WTC11 (cell line): ENCODE data around the gene KRTAP21-2.

Source experiments
- CBFB ChIP-seq: sonication (generic); formaldehyde crosslinking; IDR thresholded peaks from 2 replicates; pipeline ENCODE4 v1.8.1; 2022; ENCODE audit warnings: mild to moderate bottlenecking, low read depth, missing genetic modification reagents
- CREB1 ChIP-seq: sonication (generic); formaldehyde crosslinking; IDR thresholded peaks from 2 replicates; pipeline ENCODE4 v1.8.0; 2023; ENCODE audit warnings: mild to moderate bottlenecking, missing genetic modification reagents
- CTCF ChIP-seq: fragments of 200-600 bp; IDR thresholded peaks from 2 replicates; pipeline ENCODE4 v1.8.0; 2022; ENCODE audit warnings: antibody characterized with exemption
- E2F1 ChIP-seq: sonication (generic); formaldehyde crosslinking; IDR thresholded peaks from 2 replicates; pipeline ENCODE4 v1.8.0; 2022; ENCODE audit warnings: mild to moderate bottlenecking, missing genetic modification reagents
- ELF4 ChIP-seq: sonication (generic); formaldehyde crosslinking; IDR thresholded peaks from 2 replicates; pipeline ENCODE4 v1.8.1; 2022; ENCODE audit warnings: low read depth, mild to moderate bottlenecking, moderate library complexity, missing genetic modification reagents
- FOXJ3 ChIP-seq: sonication (generic); formaldehyde crosslinking; IDR thresholded peaks from 2 replicates; pipeline ENCODE4 v1.9.0; 2021; ENCODE audit warnings: missing genetic modification reagents, mild to moderate bottlenecking, borderline replicate concordance
- MAX ChIP-seq: sonication (generic); formaldehyde crosslinking; IDR thresholded peaks from 2 replicates; pipeline ENCODE4 v1.8.0; 2022; ENCODE audit warnings: mild to moderate bottlenecking, missing genetic modification reagents
- MYBL2 ChIP-seq: sonication (generic); formaldehyde crosslinking; IDR thresholded peaks from 2 replicates; pipeline ENCODE4 v1.8.1; 2023; ENCODE audit warnings: mild to moderate bottlenecking, moderate library complexity, missing genetic modification reagents
- PREB ChIP-seq: sonication (generic); formaldehyde crosslinking; IDR thresholded peaks from 2 replicates; pipeline ENCODE4 v1.8.1; 2022; ENCODE audit warnings: mild to moderate bottlenecking, missing genetic modification reagents, moderate library complexity, borderline replicate concordance
- SMAD3 ChIP-seq: sonication (generic); formaldehyde crosslinking; IDR thresholded peaks from 2 replicates; pipeline ENCODE4 v1.8.0; 2022; ENCODE audit warnings: missing genetic modification reagents, mild to moderate bottlenecking, borderline replicate concordance
- STAT6 ChIP-seq: sonication (generic); formaldehyde crosslinking; conservative IDR thresholded peaks from 2 replicates; pipeline ENCODE4 v1.8.1; 2023; ENCODE audit warnings: mild to moderate bottlenecking, low read depth, missing genetic modification reagents, moderate library complexity
- ZNF138 ChIP-seq: sonication (generic); formaldehyde crosslinking; conservative IDR thresholded peaks from 2 replicates; pipeline ENCODE4 v1.8.1; 2022; ENCODE audit warnings: mild to moderate bottlenecking, moderate library complexity, missing genetic modification reagents
- ZNF219 ChIP-seq: sonication (generic); formaldehyde crosslinking; IDR thresholded peaks from 2 replicates; pipeline ENCODE4 v1.8.0; 2023; ENCODE audit warnings: missing genetic modification reagents, mild to moderate bottlenecking, borderline replicate concordance
- ZNF281 ChIP-seq: sonication (generic); formaldehyde crosslinking; IDR thresholded peaks from 2 replicates; pipeline ENCODE4 v1.8.0; 2023; ENCODE audit warnings: mild to moderate bottlenecking, missing genetic modification reagents

GRCh38 chr21:30747159-30747558 lies at the start of gene KRTAP21-2:
- TF ChIP-seq ZNF219 (CRISPR knock-in tag) (no peak), CTCF (no peak), E2F1 (no peak), MYBL2 (CRISPR knock-in tag) (no peak), PREB (no peak), SMAD3 (CRISPR knock-in tag) (no peak), FOXJ3 (CRISPR knock-in tag) (no peak), CREB1 (CRISPR knock-in tag) (no peak), ELF4 (no peak), CBFB (CRISPR knock-in tag) (no peak), STAT6 (CRISPR knock-in tag) (no peak), MAX (no peak), ZNF138 (no peak), ZNF281 (CRISPR knock-in tag) (no peak)
